WTC11 (cell line): Measurements from ENCODE around the gene OSTM1. TPM values are rescaled to one million over a fixed set of nuclear protein-coding genes. Genes with fewer than 3 reads are reported as not detected.

Experiments used
- ATAC-seq: fragments of 200-7000 bp; cut with Tn5 transposase; 2 replicates; pipeline ENCODE4 v1.10.0; 2021; ENCODE audit warnings: mild to moderate bottlenecking, moderate library complexity
- CTCF ChIA-PET: fragments of 300-600 bp; sonication (Branson Sonifier 250); formaldehyde crosslinking; loops from one replicate; lab custom pipeline; 2021; ENCODE audit warnings: antibody characterized with exemption; lab: Charles Lee
- POLR2A ChIA-PET: fragments of 350-600 bp; sonication (Branson Sonifier 250); formaldehyde crosslinking; loops from one replicate; lab custom pipeline; 2021; ENCODE audit warnings: antibody characterized with exemption; lab: Charles Lee
- DNase-seq: peaks from one replicate; pipeline ENCODE4 v3.0.0; 2021; ENCODE audit warnings: low spot score
- H3K27ac Mint-ChIP-seq: 2 replicates; pipeline ENCODE4 v1.8.0; 2021; ENCODE audit warnings: mixed read lengths
- H3K27me3 Mint-ChIP-seq: 2 replicates; pipeline ENCODE4 v1.8.0; 2021; ENCODE audit warnings: low read depth, mild to moderate bottlenecking, moderate library complexity, mixed read lengths
- H3K36me3 Mint-ChIP-seq: 2 replicates; pipeline ENCODE4 v1.8.0; 2021; ENCODE audit warnings: mixed read lengths
- H3K4me1 Mint-ChIP-seq: 2 replicates; pipeline ENCODE4 v1.8.0; 2022; ENCODE audit warnings: mixed read lengths
- H3K4me3 Mint-ChIP-seq: 2 replicates; pipeline ENCODE4 v1.8.0; 2021; ENCODE audit warnings: mild to moderate bottlenecking, moderate library complexity, mixed read lengths
- H3K9me3 Mint-ChIP-seq: 2 replicates; pipeline ENCODE4 v1.8.0; 2021; ENCODE audit warnings: mixed read lengths
- CTCF ChIP-seq: fragments of 200-600 bp; IDR thresholded peaks from 2 replicates; pipeline ENCODE4 v1.8.0; 2022; ENCODE audit warnings: antibody characterized with exemption
- ELF4 ChIP-seq: sonication (generic); formaldehyde crosslinking; IDR thresholded peaks from 2 replicates; pipeline ENCODE4 v1.8.1; 2022; ENCODE audit warnings: low read depth, mild to moderate bottlenecking, moderate library complexity, missing genetic modification reagents
- ERG ChIP-seq: fragments of 250-450 bp; sonication (Bioruptor Pico); IDR thresholded peaks from 2 replicates; pipeline ENCODE4 v1.8.0; 2021; ENCODE audit warnings: mild to moderate bottlenecking
- FOXP1 ChIP-seq: sonication (generic); formaldehyde crosslinking; IDR thresholded peaks from 2 replicates; pipeline ENCODE4 v1.8.0; 2022; ENCODE audit warnings: missing genetic modification reagents, mild to moderate bottlenecking, moderate library complexity, borderline replicate concordance
- FOXP4 ChIP-seq: sonication (generic); formaldehyde crosslinking; IDR thresholded peaks from 2 replicates; pipeline ENCODE4 v1.8.0; 2022; ENCODE audit warnings: mild to moderate bottlenecking, missing genetic modification reagents
- GRHL2 ChIP-seq: fragments of 250-450 bp; sonication (Bioruptor Pico); IDR thresholded peaks from 2 replicates; pipeline ENCODE4 v1.8.0; 2022; ENCODE audit warnings: mild to moderate bottlenecking, moderate library complexity; ENCODE audit not compliant: insufficient replicate concordance, severe bottlenecking
- HMGA2 ChIP-seq: fragments of 250-450 bp; sonication (Bioruptor Pico); IDR thresholded peaks from 2 replicates; pipeline ENCODE4 v1.4.0; 2021; ENCODE audit warnings: mild to moderate bottlenecking, moderate library complexity
- IRF1 ChIP-seq: sonication (generic); formaldehyde crosslinking; IDR thresholded peaks from 2 replicates; pipeline ENCODE4 v1.8.0; 2023; ENCODE audit warnings: missing genetic modification reagents
- MLX ChIP-seq: sonication (generic); formaldehyde crosslinking; IDR thresholded peaks from 2 replicates; pipeline ENCODE4 v1.8.1; 2023; ENCODE audit warnings: mild to moderate bottlenecking, missing genetic modification reagents, moderate library complexity
- MYBL2 ChIP-seq: sonication (generic); formaldehyde crosslinking; IDR thresholded peaks from 2 replicates; pipeline ENCODE4 v1.8.1; 2023; ENCODE audit warnings: mild to moderate bottlenecking, moderate library complexity, missing genetic modification reagents
- PRRX2 ChIP-seq: fragments of 250-450 bp; sonication (Bioruptor Pico); IDR thresholded peaks from 2 replicates; pipeline ENCODE4 v1.8.0; 2021; ENCODE audit warnings: mild to moderate bottlenecking
- TCF7 ChIP-seq: sonication (generic); formaldehyde crosslinking; IDR thresholded peaks from 2 replicates; pipeline ENCODE4 v1.8.0; 2022; ENCODE audit warnings: mild to moderate bottlenecking, low read depth, missing genetic modification reagents, moderate library complexity
- TEAD4 ChIP-seq: sonication (generic); formaldehyde crosslinking; IDR thresholded peaks from 2 replicates; pipeline ENCODE4 v1.8.0; 2022; ENCODE audit warnings: mild to moderate bottlenecking, missing genetic modification reagents
- TP53 ChIP-seq: sonication (generic); formaldehyde crosslinking; IDR thresholded peaks from 2 replicates; pipeline ENCODE4 v1.8.1; 2023; ENCODE audit warnings: mild to moderate bottlenecking, missing genetic modification reagents
- ZBTB21 ChIP-seq: sonication (generic); formaldehyde crosslinking; IDR thresholded peaks from 2 replicates; pipeline ENCODE4 v1.8.1; 2023; ENCODE audit warnings: mild to moderate bottlenecking, missing genetic modification reagents, borderline replicate concordance
- ZNF281 ChIP-seq: sonication (generic); formaldehyde crosslinking; IDR thresholded peaks from 2 replicates; pipeline ENCODE4 v1.8.0; 2023; ENCODE audit warnings: mild to moderate bottlenecking, missing genetic modification reagents
- ZNF317 ChIP-seq: sonication (generic); formaldehyde crosslinking; IDR thresholded peaks from 2 replicates; pipeline ENCODE4 v1.8.1; 2023; ENCODE audit warnings: low read depth, mild to moderate bottlenecking, moderate library complexity, missing genetic modification reagents, borderline replicate concordance
- ZNF416 ChIP-seq: fragments of 250-450 bp; sonication (Bioruptor Pico); IDR thresholded peaks from 2 replicates; pipeline ENCODE4 v1.9.0; 2021; ENCODE audit warnings: mild to moderate bottlenecking, inconsistent platforms
- ZNF423 ChIP-seq: fragments of 250-450 bp; sonication (Bioruptor Pico); IDR thresholded peaks from 2 replicates; pipeline ENCODE4 v2.1.2; 2022; ENCODE audit warnings: mild to moderate bottlenecking, moderate library complexity
- total RNA-seq: library from RNA; stranded (reverse); gene quantifications from 3 replicates; pipeline ENCODE4 v1.2.3, GENCODE V29; 2021
- TF ChIP-seq, protein P1 (sequence below): sonication (generic); formaldehyde crosslinking; IDR thresholded peaks from 2 replicates; pipeline ENCODE4 v1.8.0; 2022; ENCODE audit warnings: mild to moderate bottlenecking, missing genetic modification reagents
- TF ChIP-seq, protein P2 (sequence below): fragments of 250-450 bp; sonication (Bioruptor Pico); IDR thresholded peaks from 2 replicates; pipeline ENCODE4 v2.1.2; 2022; ENCODE audit warnings: mild to moderate bottlenecking, moderate library complexity
- TF ChIP-seq, protein P3 (sequence below): fragments of 250-450 bp; sonication (Bioruptor Pico); conservative IDR thresholded peaks from 2 replicates; pipeline ENCODE4 v1.9.0; 2021; ENCODE audit warnings: mild to moderate bottlenecking

Gene OSTM1
- total RNA-seq, 1 experiment from 2014 or later = 34.1 TPM

DNA sequence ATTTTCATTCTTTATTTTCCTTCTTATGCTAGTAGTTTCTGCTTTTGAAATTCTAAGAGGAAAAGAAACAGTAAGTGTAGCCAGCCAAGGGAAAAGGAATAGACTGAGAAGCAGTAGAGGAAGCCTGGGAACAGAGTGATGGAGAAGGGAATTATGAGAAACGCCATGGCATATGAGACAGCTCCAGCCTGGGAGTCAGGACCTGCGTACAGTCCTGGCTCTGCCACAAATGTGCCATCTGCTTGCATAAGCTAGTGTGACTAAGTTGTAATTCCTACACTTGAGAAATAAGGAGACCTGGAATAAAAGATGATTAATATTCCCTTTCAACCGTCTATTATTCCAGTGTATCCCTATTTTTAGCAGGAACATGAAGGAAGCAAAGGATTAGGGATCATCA is 47.5 kb downstream of the OSTM1 start (continued):
- no peak for TF ChIP-seq CTCF
- TF ChIP-seq FOXP1 (CRISPR knock-in tag) = no peak
- no peak for TF ChIP-seq MYBL2 (CRISPR knock-in tag)
- no peak for TF ChIP-seq ELF4
- TF ChIP-seq TP53 (CRISPR knock-in tag) = no peak
- TF ChIP-seq, protein P1, sequence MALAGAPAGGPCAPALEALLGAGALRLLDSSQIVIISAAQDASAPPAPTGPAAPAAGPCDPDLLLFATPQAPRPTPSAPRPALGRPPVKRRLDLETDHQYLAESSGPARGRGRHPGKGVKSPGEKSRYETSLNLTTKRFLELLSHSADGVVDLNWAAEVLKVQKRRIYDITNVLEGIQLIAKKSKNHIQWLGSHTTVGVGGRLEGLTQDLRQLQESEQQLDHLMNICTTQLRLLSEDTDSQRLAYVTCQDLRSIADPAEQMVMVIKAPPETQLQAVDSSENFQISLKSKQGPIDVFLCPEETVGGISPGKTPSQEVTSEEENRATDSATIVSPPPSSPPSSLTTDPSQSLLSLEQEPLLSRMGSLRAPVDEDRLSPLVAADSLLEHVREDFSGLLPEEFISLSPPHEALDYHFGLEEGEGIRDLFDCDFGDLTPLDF (CRISPR knock-in tag) = no peak
- no peak for TF ChIP-seq ZNF423 (CRISPR knock-in tag)
- TF ChIP-seq TEAD4 (CRISPR knock-in tag) = no peak
- TF ChIP-seq ZBTB21 (CRISPR knock-in tag) = no peak
- TF ChIP-seq, protein P2, sequence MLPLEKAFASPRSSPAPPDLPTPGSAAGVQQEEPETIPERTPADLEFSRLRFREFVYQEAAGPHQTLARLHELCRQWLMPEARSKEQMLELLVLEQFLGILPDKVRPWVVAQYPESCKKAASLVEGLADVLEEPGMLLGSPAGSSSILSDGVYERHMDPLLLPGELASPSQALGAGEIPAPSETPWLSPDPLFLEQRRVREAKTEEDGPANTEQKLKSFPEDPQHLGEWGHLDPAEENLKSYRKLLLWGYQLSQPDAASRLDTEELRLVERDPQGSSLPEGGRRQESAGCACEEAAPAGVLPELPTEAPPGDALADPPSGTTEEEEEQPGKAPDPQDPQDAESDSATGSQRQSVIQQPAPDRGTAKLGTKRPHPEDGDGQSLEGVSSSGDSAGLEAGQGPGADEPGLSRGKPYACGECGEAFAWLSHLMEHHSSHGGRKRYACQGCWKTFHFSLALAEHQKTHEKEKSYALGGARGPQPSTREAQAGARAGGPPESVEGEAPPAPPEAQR (CRISPR knock-in tag) = no peak
- no peak for TF ChIP-seq FOXP4 (CRISPR knock-in tag)
- no peak for TF ChIP-seq PRRX2
- TF ChIP-seq ZNF416 (CRISPR knock-in tag) = no peak
- no peak for TF ChIP-seq IRF1 (CRISPR knock-in tag)

DNA sequence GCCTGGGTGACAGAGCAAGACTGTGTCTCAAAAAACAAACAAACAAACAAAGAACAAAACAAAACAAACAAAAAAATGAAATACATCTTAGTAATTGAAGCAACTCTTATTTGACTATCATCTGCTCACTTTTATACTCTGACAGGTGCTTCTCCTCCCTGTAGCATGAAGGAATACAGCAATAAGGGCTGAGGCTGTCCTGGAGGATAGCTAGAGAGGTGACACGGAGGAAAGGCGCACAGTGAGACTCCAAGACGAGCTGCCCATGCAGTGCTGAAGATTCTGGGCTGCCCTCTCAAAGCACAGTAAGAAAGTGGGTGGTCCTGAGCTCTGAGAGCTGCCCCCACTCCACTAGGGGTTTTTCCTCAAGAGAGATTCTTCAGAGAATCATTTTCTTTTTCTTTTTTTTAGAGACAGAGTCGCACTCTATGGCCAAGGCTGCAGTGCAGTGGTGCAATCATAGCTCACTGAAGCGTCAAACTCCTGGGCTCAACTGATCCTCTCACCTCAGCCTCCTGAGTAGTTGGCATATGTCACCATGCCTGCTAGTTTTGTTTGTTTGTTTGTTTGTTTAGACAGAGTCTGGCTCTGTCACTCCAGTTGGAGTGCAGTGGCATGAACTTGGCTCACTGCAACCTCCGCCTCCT is 50.0 kb downstream of the OSTM1 start:
- H3K27me3 Mint-ChIP-seq = no peaks in the 10 kb centered on the region
- ChIA-PET CTCF (interaction anchor here (0.6 kb wide), 1 partner anchor 43 kb away, joined by 3 read pairs; no protein-coding TSS in a partner anchor), POLR2A (no interaction called here)
- H3K4me3 Mint-ChIP-seq = no peak overlapping the region
- H3K36me3 Mint-ChIP-seq = no peaks in the 10 kb centered on the region
- ATAC-seq (no peak), DNase-seq (no peak)
- no peaks in the 10 kb centered on the region for H3K9me3 Mint-ChIP-seq
- H3K4me1 Mint-ChIP-seq = 0 out of 2 replicates have a peak, but pooled peaks cover 5% of the 10 kb centered on the region
- no peak overlapping the region for H3K27ac Mint-ChIP-seq
- TF ChIP-seq HMGA2 (no peak), ERG (no peak), GRHL2 (CRISPR knock-in tag) (no peak), ZNF281 (CRISPR knock-in tag) (no peak), MLX (no peak), TCF7 (CRISPR knock-in tag) (no peak), ZNF317 (CRISPR knock-in tag) (no peak)
- TF ChIP-seq, protein P3, sequence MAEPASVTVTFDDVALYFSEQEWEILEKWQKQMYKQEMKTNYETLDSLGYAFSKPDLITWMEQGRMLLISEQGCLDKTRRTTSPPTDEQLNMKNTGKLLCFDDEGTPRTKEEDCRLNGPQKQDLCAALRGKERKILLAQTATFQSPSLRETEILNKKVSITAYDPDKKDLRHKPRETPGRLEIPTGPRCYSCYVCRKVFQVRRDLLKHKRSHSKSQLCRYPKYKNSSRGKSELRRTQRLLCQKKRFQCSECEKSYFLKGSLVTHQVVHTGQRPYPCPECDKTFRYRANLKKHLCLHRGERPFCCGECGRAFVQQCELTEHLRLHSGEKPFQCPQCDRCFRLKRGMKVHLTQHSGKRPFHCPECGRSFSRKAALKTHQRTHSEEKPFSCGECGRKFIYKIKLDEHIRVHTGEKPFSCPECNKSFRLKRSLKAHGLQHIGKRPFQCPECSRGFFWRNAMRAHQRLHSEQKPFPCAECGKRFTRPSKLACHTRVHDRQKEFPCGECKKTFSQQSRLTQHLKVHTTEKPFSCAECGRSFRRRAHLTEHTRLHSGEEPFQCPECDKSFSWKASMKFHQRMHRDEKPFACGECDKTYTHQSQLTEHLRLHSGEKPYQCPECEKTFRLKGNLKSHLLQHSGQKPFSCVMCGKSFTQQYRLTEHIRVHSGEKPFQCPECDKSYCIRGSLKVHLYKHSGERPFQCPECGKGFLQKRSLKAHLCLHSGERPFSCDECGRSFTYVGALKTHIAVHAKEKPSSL (CRISPR knock-in tag) = no peak
